Measurements from ENCODE around the gene VTI1A.

Gene VTI1A

DNA sequence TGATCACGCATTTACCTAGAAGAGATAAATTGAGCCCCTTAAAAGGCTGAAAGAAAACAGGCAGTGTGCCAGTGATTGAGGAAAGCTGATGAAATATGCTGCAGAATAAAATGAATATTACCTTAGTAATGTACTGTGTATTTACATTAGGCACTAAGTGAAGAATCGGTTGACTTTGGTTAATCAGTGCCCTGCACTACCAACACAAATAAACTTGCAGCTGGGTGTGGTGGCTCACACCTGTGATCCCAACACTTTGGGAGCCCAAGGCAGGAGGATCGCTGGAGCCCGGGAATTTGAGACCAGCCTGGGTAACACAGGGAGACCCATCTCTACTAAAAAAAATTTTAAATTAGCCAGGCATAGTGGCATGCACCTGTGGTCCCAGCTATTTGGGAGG lies 354.7 kb downstream of the VTI1A start:
- no peak overlapping the region for H2AFZ ChIP-seq (ENCODE audit: low read length)
- no peak overlapping the region for H3K9ac ChIP-seq (ENCODE audit: low read length)

DNA sequence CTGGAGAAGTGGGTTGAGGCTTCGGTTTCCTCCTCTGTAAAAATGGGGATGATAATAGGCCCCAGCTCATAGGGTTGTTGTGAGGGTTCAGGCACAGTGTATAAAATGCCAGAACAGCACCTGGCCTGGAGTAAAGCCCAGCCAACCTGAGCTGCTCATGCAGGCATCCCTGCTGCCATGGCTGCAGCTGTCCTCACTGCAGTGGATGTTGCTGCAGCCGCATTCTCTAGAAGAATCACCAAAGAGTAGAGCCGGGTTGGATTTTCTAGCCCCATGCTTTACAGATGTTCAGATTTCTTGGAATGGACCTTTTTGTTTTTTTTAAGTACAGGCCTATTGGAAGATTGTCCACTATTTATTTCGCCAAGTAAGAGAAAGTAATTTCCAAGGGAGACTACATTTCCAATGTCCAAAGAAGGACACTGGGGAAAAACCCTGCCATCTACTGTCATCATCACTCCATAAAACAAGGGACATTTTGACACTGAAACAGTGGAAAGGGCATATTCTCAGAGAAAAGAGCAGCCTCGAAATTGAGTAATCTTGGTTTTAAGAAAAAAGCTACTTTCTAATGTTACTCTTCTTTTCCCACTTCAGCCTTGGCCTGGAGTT lies 355.5 kb downstream of the VTI1A start:
- TF ChIP-seq, protein P1, sequence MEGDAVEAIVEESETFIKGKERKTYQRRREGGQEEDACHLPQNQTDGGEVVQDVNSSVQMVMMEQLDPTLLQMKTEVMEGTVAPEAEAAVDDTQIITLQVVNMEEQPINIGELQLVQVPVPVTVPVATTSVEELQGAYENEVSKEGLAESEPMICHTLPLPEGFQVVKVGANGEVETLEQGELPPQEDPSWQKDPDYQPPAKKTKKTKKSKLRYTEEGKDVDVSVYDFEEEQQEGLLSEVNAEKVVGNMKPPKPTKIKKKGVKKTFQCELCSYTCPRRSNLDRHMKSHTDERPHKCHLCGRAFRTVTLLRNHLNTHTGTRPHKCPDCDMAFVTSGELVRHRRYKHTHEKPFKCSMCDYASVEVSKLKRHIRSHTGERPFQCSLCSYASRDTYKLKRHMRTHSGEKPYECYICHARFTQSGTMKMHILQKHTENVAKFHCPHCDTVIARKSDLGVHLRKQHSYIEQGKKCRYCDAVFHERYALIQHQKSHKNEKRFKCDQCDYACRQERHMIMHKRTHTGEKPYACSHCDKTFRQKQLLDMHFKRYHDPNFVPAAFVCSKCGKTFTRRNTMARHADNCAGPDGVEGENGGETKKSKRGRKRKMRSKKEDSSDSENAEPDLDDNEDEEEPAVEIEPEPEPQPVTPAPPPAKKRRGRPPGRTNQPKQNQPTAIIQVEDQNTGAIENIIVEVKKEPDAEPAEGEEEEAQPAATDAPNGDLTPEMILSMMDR (IDR thresholded peaks at IDR 0.05; ENCODE audit: low read length), result no peak
- TF ChIP-seq EZH2 (optimal IDR thresholded peaks at IDR 0.05; ENCODE audit: low read depth, low read length) (no peak), EZH2phosphoT487 (IDR thresholded peaks at IDR 0.05; ENCODE audit: low read length) (no peak)
- Histone ChIP-seq H3K4me3 (ENCODE audit: low read length) (no peak overlapping the region), H3F3A (ENCODE audit: insufficient read depth, low read length) (no peaks in the 10 kb centered on the region), H3K79me2 (ENCODE audit: low read length) (no peaks in the 10 kb centered on the region), H3K27ac (ENCODE audit: low read length) (no peak overlapping the region), H3K9ac (ENCODE audit: low read length) (no peak overlapping the region), H3K27me3 (replicated peaks; ENCODE audit: insufficient read depth, low read length) (no peaks in the 10 kb centered on the region), H2AFZ (ENCODE audit: low read length) (no peak overlapping the region), H3K9me2 (replicated peaks; ENCODE audit: insufficient read depth, low read length) (no peaks in the 10 kb centered on the region), H3K9me3 (replicated peaks; ENCODE audit: insufficient read depth, low read length) (no peaks in the 10 kb centered on the region), H3K4me2 (ENCODE audit: low read depth, low read length) (no peak overlapping the region), H3K36me3 (replicated peaks; ENCODE audit: insufficient read depth, low read length) (no peaks in the 10 kb centered on the region), H3K4me1 (ENCODE audit: low read length) (no peaks in the 10 kb centered on the region), H4K20me1 (ENCODE audit: insufficient read depth, low read length) (no peaks in the 10 kb centered on the region)
- DNase-seq, result no peak

More for the DNA sequence above, 354.7 kb downstream of the VTI1A start:
- Histone ChIP-seq H3K9me2 (replicated peaks; ENCODE audit: insufficient read depth, low read length) (no peaks in the 10 kb centered on the region), H3K4me2 (ENCODE audit: low read depth, low read length) (no peak overlapping the region), H3K4me3 (ENCODE audit: low read length) (no peak overlapping the region), H3K36me3 (replicated peaks; ENCODE audit: insufficient read depth, low read length) (no peaks in the 10 kb centered on the region), H3K4me1 (ENCODE audit: low read length) (no peaks in the 10 kb centered on the region), H3F3A (ENCODE audit: insufficient read depth, low read length) (no peaks in the 10 kb centered on the region), H3K9me3 (replicated peaks; ENCODE audit: insufficient read depth, low read length) (no peaks in the 10 kb centered on the region), H3K27ac (ENCODE audit: low read length) (no peak overlapping the region), H3K27me3 (replicated peaks; ENCODE audit: insufficient read depth, low read length) (no peaks in the 10 kb centered on the region), H4K20me1 (ENCODE audit: insufficient read depth, low read length) (no peaks in the 10 kb centered on the region), H3K79me2 (ENCODE audit: low read length) (no peaks in the 10 kb centered on the region)
- TF ChIP-seq, protein P1 (IDR thresholded peaks at IDR 0.05; ENCODE audit: low read length), result no peak
- TF ChIP-seq EZH2 (optimal IDR thresholded peaks at IDR 0.05; ENCODE audit: low read depth, low read length), result no peak
- TF ChIP-seq EZH2phosphoT487 (IDR thresholded peaks at IDR 0.05; ENCODE audit: low read length), result no peak
- DNase-seq, result no peak

DNA sequence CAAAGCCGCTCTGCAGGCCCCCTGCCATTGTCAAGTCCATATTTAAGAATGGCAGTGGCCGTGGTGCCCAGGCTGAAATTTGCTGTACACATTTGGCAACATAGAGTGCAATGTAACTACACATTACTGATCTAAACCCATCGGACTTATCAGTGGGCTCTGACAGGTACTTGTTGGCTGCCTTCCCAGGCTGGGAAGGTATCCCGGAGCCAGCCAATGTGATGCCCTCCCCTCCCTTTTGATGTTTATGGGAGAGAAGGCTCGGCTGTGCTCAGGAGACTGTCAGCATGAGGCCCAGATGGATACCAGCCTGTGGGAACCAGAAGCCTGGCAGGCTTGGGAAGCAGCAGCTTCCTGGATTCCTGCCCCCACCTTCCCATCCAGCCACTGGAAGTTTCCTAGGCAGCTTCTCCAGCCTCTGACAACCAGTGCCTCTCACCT lies 357.0 kb downstream of the VTI1A start:
- H3K79me2 ChIP-seq (ENCODE audit: low read length), result no peaks in the 10 kb centered on the region
- H3K9me3 ChIP-seq (replicated peaks; ENCODE audit: insufficient read depth, low read length), result no peaks in the 10 kb centered on the region
- H3F3A ChIP-seq (ENCODE audit: insufficient read depth, low read length), result no peaks in the 10 kb centered on the region
- H3K4me3 ChIP-seq (ENCODE audit: low read length), result no peak overlapping the region
- TF ChIP-seq EZH2 (optimal IDR thresholded peaks at IDR 0.05; ENCODE audit: low read depth, low read length) (no peak), EZH2phosphoT487 (IDR thresholded peaks at IDR 0.05; ENCODE audit: low read length) (no peak)
- TF ChIP-seq, protein P1 (IDR thresholded peaks at IDR 0.05; ENCODE audit: low read length), result no peak
- no peaks in the 10 kb centered on the region for H3K36me3 ChIP-seq (replicated peaks; ENCODE audit: insufficient read depth, low read length)
- no peaks in the 10 kb centered on the region for H4K20me1 ChIP-seq (ENCODE audit: insufficient read depth, low read length)
- H3K4me2 ChIP-seq (ENCODE audit: low read depth, low read length), result no peak overlapping the region
- no peaks in the 10 kb centered on the region for H3K4me1 ChIP-seq (ENCODE audit: low read length)
- no peaks in the 10 kb centered on the region for H3K9me2 ChIP-seq (replicated peaks; ENCODE audit: insufficient read depth, low read length)
- H3K27me3 ChIP-seq (replicated peaks; ENCODE audit: insufficient read depth, low read length), result no peaks in the 10 kb centered on the region
- no peak overlapping the region for H2AFZ ChIP-seq (ENCODE audit: low read length)
- H3K9ac ChIP-seq (ENCODE audit: low read length), result no peak overlapping the region
- no peak for DNase-seq
- H3K27ac ChIP-seq (ENCODE audit: low read length), result no peak overlapping the region
